Tibial artery (tissue), 4 donors: ENCODE results near the gene PROC.

Experiments used
- DNase-seq, 2 donors: peaks; one replicate each; pipeline ENCODE4 v3.0.0-alpha.2; 2019
- H3K27ac ChIP-seq, 2 donors: fragments of 200-600 bp; sonication (generic) in 1 of 2; 1 replicate in 1 of 2; 2 replicates in 1 of 2; pipeline ENCODE4 v1.5.1; 2018 to 2019; ENCODE audit warnings: mild to moderate bottlenecking in 1 of 2
- H3K27me3 ChIP-seq, 2 donors: fragments of 200-600 bp; sonication (generic) in 1 of 2; one replicate each; pipeline versions ENCODE4 v1.5.1 to v1.6.0; 2016 to 2019
- H3K36me3 ChIP-seq, 3 donors: fragments of 200-600 bp; sonication (generic) in 2 of 3; one replicate each; pipeline ENCODE4 v1.5.1; 2016 to 2019; ENCODE audit warnings: mild to moderate bottlenecking in 2 of 3
- H3K4me1 ChIP-seq, 4 donors: fragments of 200-600 bp; sonication (generic) in 2 of 4; 1 replicate in 3 of 4; 2 replicates in 1 of 4; pipeline ENCODE4 v1.5.1; 2016 to 2019
- H3K4me3 ChIP-seq, 2 donors: fragments of 200-600 bp; sonication (generic) in 1 of 2; 1 replicate in 1 of 2; 2 replicates in 1 of 2; pipeline ENCODE4 v1.5.1; 2018 to 2019; ENCODE audit warnings: mild to moderate bottlenecking in 2 of 2
- H3K9me3 ChIP-seq, 3 donors: fragments of 200-600 bp; sonication (generic) in 1 of 3; one replicate each; pipeline ENCODE4 v1.5.1; 2016 to 2019
- CTCF ChIP-seq, 2 experiments: fragments of 200-600 bp in 1 of 2; fragments of 450-650 bp in 1 of 2; IDR thresholded peaks; one replicate each; pipeline ENCODE4 v1.5.1; 2017 to 2019; ENCODE audit warnings: antibody characterized with exemption in 2 of 2, mild to moderate bottlenecking in 1 of 2, moderate library complexity in 1 of 2
- intact Hi-C: fragments of 100-400 bp; cut with DNase I; formaldehyde crosslinking; loops from one replicate; pipeline ENCODE4 v1.15.0; 2023; ENCODE audit warnings: low total_unique reads

Gene PROC

GRCh38 chr2:127411653-127412369 lies 6.4 kb upstream of the PROC start:
- H3K4me3 ChIP-seq, result no peak overlapping the region
- H3K27ac ChIP-seq, result peak overlapping the region; percentile 74 to 98
- no peaks in the 10 kb centered on the region for H3K27me3 ChIP-seq
- no peaks in the 10 kb centered on the region for H3K36me3 ChIP-seq
- TF ChIP-seq CTCF (IDR thresholded peaks at IDR 0.05), result no peak
- intact Hi-C loops, result no loop called here
- H3K4me1 ChIP-seq, result peaks cover 0 to 89% (median 67%) of the 10 kb centered on the region in 4 donors
- no peaks in the 10 kb centered on the region for H3K9me3 ChIP-seq
- no peak for DNase-seq

GRCh38 chr2:127413200-127413599 lies 5.0 kb upstream of the PROC start:
- Histone ChIP-seq H3K4me3 (no peak overlapping the region), H3K36me3 (no peaks in the 10 kb centered on the region), H3K9me3 (no peaks in the 10 kb centered on the region), H3K27me3 (no peaks in the 10 kb centered on the region), H3K4me1 (peaks cover 0 to 79% (median 57%) of the 10 kb centered on the region in 4 donors), H3K27ac (peak overlapping the region; percentile 46 to 98)
- no peak for DNase-seq
- no peak for TF ChIP-seq CTCF (IDR thresholded peaks at IDR 0.05)
- intact Hi-C loops, result no loop called here

- Histone ChIP-seq H3K4me3 (no peak overlapping the region), H3K27me3 (no peaks in the 10 kb centered on the region), H3K36me3 (no peaks in the 10 kb centered on the region), H3K27ac (peak overlapping the region; percentile 46 to 98), H3K9me3 (no peaks in the 10 kb centered on the region), H3K4me1 (peaks cover 0 to 75% (median 51%) of the 10 kb centered on the region in 4 donors)
- intact Hi-C loops, result no loop called here
- no peak for TF ChIP-seq CTCF (IDR thresholded peaks at IDR 0.05)
- no peak for DNase-seq
Observed at GRCh38 chr2:127413782-127414637, 4.2 kb upstream of the PROC start.

GRCh38 chr2:127414638-127415592 lies 3.3 kb upstream of the PROC start:
- Histone ChIP-seq H3K4me1 (peaks cover 0 to 76% (median 54%) of the 10 kb centered on the region in 4 donors), H3K27me3 (no peaks in the 10 kb centered on the region), H3K27ac (peak overlapping the region; percentile 46 to 98), H3K9me3 (no peaks in the 10 kb centered on the region), H3K4me3 (no peak overlapping the region), H3K36me3 (no peaks in the 10 kb centered on the region)
- no peak for DNase-seq
- no peak for TF ChIP-seq CTCF (IDR thresholded peaks at IDR 0.05)
- intact Hi-C loops, result loop anchor here (5.0 kb wide), 1 partner anchor 43 kb away; no protein-coding TSS in a partner anchor
